Ectodermal cell (in vitro differentiated cells): ENCODE results near the gene FAHD1.

Source experiments
- H3K27ac ChIP-seq: 2 replicates; pipeline ENCODE4 v1.7.0; 2013; ENCODE audit warnings: mild to moderate bottlenecking, low read depth, low read length; ENCODE audit not compliant: insufficient read depth, poor library complexity, severe bottlenecking
- H3K27me3 ChIP-seq: 2 replicates; pipeline ENCODE4 v1.7.0; 2013; ENCODE audit warnings: mild to moderate bottlenecking, low read length; ENCODE audit not compliant: insufficient read depth, control insufficient read depth, poor library complexity, severe bottlenecking
- H3K36me3 ChIP-seq: one replicate; pipeline ENCODE4 v1.7.0; 2013; ENCODE audit warnings: low read length; ENCODE audit not compliant: control insufficient read depth, insufficient read depth
- H3K4me1 ChIP-seq: one replicate; pipeline ENCODE4 v1.7.0; 2013; ENCODE audit warnings: low read length; ENCODE audit not compliant: control insufficient read depth, insufficient read depth
- H3K4me3 ChIP-seq: 2 replicates; pipeline ENCODE4 v1.7.0; 2013; ENCODE audit warnings: low read depth, low read length, control low read depth; ENCODE audit not compliant: insufficient read depth
- H3K9me3 ChIP-seq: 2 replicates; pipeline ENCODE4 v1.7.0; 2013; ENCODE audit warnings: mild to moderate bottlenecking, low read length, moderate library complexity; ENCODE audit not compliant: control insufficient read depth
- WGBS, 2 experiments: methylation state at CpG; one replicate each; pipeline ENCODE4 v1.1.7; 2013; ENCODE audit warnings: missing lambda C conversion rate in 2 of 2; 5-methylcytosine and 5-hydroxymethylcytosine counted together

The FAHD1 gene

DNA sequence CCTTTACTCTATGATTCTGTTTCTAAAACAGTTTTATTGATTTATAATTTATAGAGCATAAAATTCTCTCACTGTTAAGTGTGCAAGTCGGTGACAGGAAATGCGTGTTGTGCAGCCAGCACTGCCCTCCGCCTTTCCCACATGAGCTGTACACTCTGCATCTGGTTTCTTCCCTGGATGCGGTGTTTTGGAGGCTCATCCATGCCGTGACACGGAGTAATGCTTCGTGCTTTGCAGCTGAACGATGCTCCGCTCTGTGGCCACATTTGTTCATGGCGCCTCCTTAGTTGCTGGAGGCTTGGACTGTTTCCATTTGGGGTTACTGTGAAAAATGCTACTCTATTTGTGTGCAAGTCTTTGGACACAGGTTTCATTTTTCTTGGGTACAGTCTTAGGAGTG, 26.3 kb upstream of the FAHD1 start:
- Histone ChIP-seq H3K4me3 (no peak overlapping the region), H3K36me3 (no peaks in the 10 kb centered on the region), H3K27me3 (no peaks in the 10 kb centered on the region)

GRCh38 chr16:1807626-1808025, 19.4 kb upstream of the FAHD1 start:
- Histone ChIP-seq H3K36me3 (no peaks in the 10 kb centered on the region), H3K9me3 (no peaks in the 10 kb centered on the region), H3K27me3 (no peaks in the 10 kb centered on the region), H3K27ac (no peak overlapping the region), H3K4me1 (peaks cover 2% of the 10 kb centered on the region), H3K4me3 (no peak overlapping the region)
- 85 to 86% methylated on average over 10 of the region's 10 CpGs for WGBS, 2 experiments

More for the DNA sequence above, 26.3 kb upstream of the FAHD1 start:
- no peak overlapping the region for H3K27ac ChIP-seq
- no peaks in the 10 kb centered on the region for H3K9me3 ChIP-seq
- H3K4me1 ChIP-seq = no peaks in the 10 kb centered on the region
- WGBS, 2 experiments = 84 to 86% methylated on average over 10 of the region's 10 CpGs

- Histone ChIP-seq H3K36me3 (no peaks in the 10 kb centered on the region), H3K27ac (no peak overlapping the region), H3K4me1 (peaks cover 5% of the 10 kb centered on the region), H3K4me3 (no peak overlapping the region), H3K27me3 (no peaks in the 10 kb centered on the region), H3K9me3 (no peaks in the 10 kb centered on the region)
- WGBS, 2 experiments = 80% methylated on average over 18 of the region's 18 CpGs
Measured at GRCh38 chr16:1808691-1809090, 18.3 kb upstream of the FAHD1 start.

- WGBS, 2 experiments = 64 to 69% methylated on average over 28 of the region's 28 CpGs
- no peaks in the 10 kb centered on the region for H3K27me3 ChIP-seq
- H3K4me1 ChIP-seq = peaks cover 5% of the 10 kb centered on the region
- no peak overlapping the region for H3K27ac ChIP-seq
- no peak overlapping the region for H3K4me3 ChIP-seq
- H3K36me3 ChIP-seq = no peaks in the 10 kb centered on the region
- H3K9me3 ChIP-seq = no peaks in the 10 kb centered on the region
Measured at GRCh38 chr16:1809281-1809801, 17.7 kb upstream of the FAHD1 start.

- Histone ChIP-seq H3K4me1 (peaks cover 5% of the 10 kb centered on the region), H3K36me3 (no peaks in the 10 kb centered on the region), H3K27me3 (no peaks in the 10 kb centered on the region), H3K4me3 (no peak overlapping the region), H3K27ac (no peak overlapping the region), H3K9me3 (no peaks in the 10 kb centered on the region)
- 95 to 97% methylated on average over 16 of the region's 16 CpGs for WGBS, 2 experiments
Measured at GRCh38 chr16:1810106-1810505, 16.9 kb upstream of the FAHD1 start.

- no peaks in the 10 kb centered on the region for H3K9me3 ChIP-seq
- no peaks in the 10 kb centered on the region for H3K36me3 ChIP-seq
- 93% methylated on average over 16 of the region's 16 CpGs for WGBS, 2 experiments
Measured at GRCh38 chr16:1810536-1810935, 16.5 kb upstream of the FAHD1 start.

DNA sequence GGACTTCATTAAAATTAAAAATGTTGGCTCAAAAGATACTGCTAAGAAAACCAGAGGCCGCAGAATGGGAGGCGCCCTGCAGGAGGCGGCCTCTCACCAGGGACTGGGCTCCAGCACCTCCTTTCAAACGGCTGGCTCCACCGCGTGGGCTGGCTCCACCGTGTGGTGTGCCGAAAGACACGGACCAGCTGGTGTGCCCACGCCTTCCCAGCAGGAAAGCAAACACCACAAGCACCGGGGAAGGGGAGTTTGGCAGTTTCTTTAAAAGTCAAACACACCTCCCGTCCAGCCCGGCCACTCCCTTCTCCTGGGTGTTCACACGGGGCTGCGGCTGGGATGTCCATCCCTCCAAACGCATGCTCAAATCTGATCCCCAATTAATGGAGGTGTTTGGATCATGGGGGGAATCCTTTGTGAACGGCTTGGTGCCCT, 14.3 kb upstream of the FAHD1 start:
- no peaks in the 10 kb centered on the region for H3K36me3 ChIP-seq
- H3K9me3 ChIP-seq = no peaks in the 10 kb centered on the region
- H3K27ac ChIP-seq = no peak overlapping the region
- H3K4me1 ChIP-seq = peaks cover 5% of the 10 kb centered on the region
- no peaks in the 10 kb centered on the region for H3K27me3 ChIP-seq
- 45 to 47% methylated on average over 17 of the region's 17 CpGs for WGBS, 2 experiments
- no peak overlapping the region for H3K4me3 ChIP-seq

More at GRCh38 chr16:1810536-1810935, 16.5 kb upstream of the FAHD1 start:
- Histone ChIP-seq H3K4me1 (peaks cover 5% of the 10 kb centered on the region), H3K4me3 (no peak overlapping the region), H3K27me3 (no peaks in the 10 kb centered on the region), H3K27ac (no peak overlapping the region)

- Histone ChIP-seq H3K4me3 (no peak overlapping the region), H3K27ac (no peak overlapping the region), H3K36me3 (no peaks in the 10 kb centered on the region), H3K9me3 (no peaks in the 10 kb centered on the region), H3K4me1 (peaks cover 5% of the 10 kb centered on the region), H3K27me3 (no peaks in the 10 kb centered on the region)
- 93 to 95% methylated on average over 11 of the region's 11 CpGs for WGBS, 2 experiments
Measured at GRCh38 chr16:1815461-1815860, 11.5 kb upstream of the FAHD1 start.

DNA sequence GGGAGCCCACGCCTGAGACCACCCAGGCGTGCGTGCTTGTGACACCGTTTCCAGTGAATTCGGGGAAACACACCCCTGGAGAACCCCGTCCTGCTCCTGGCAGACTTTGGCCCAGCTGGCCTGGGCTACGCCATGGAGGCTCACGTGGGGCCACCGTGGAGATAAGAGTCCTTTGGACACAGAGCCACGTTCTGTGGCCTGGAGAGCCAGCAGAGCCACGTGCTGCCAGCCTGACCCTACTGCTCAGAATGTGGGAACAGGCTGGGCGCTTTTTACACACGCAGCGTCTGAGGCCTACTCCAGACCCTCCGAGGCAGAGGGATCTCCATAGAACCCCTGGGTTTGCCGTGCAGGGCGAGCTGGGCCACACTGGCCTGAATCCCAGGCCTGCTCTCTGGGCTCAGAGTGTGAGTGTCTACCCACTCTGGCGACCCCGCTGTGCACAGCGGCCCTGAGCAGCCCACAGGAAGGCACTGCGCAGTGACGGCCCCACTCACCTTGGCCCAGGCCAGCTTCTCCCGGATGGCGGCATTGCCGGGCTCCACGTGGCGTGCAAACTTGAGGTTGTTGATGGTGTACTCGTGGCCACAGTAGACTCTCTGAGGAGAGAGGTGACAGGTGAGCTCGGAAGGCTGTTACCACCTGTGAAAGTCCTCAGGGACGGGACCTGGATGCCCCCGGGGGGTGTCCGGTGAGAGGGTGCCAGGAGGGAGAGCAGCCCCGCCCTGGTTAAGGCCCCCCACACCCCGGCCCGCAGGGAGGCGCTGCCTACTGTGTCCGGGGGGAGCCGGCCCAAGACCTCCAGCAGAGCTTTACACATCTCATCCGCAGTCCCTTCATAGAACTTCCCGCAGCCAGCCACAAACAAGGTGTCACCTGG, 10.4 kb upstream of the FAHD1 start:
- no peak overlapping the region for H3K4me3 ChIP-seq
- no peaks in the 10 kb centered on the region for H3K27me3 ChIP-seq
- peaks cover 5% of the 10 kb centered on the region for H3K4me1 ChIP-seq
- no peaks in the 10 kb centered on the region for H3K9me3 ChIP-seq
- H3K27ac ChIP-seq = no peak overlapping the region
- no peaks in the 10 kb centered on the region for H3K36me3 ChIP-seq
- 96% methylated on average over 40 of the region's 40 CpGs for WGBS, 2 experiments

DNA sequence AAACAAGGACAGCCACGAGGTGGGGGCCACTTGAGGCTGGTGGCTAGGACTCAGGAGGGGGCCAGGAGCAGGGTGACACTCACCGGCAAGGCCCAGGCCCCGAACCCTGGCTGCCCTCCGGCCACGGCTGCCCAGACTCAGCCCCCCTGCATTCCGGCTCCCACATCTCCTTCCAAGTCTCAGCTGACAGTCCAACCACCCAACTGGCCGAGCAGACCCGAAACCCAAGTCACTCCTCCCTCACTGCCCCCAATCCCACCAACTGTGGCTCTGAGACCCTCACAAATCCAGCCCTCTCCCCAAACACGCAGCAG, 9.8 kb upstream of the FAHD1 start:
- WGBS, 2 experiments = 95% methylated on average over 9 of the region's 9 CpGs
- H3K36me3 ChIP-seq = no peaks in the 10 kb centered on the region
- no peak overlapping the region for H3K27ac ChIP-seq

More for the DNA sequence above, 9.8 kb upstream of the FAHD1 start:
- no peaks in the 10 kb centered on the region for H3K9me3 ChIP-seq
- no peak overlapping the region for H3K4me3 ChIP-seq
- no peaks in the 10 kb centered on the region for H3K27me3 ChIP-seq
- H3K4me1 ChIP-seq = peaks cover 5% of the 10 kb centered on the region
